H1 (cell line): ENCODE measurements around the gene IPO9. TPM values are rescaled to one million over a fixed set of nuclear protein-coding genes. Genes with fewer than 3 reads are reported as not detected.

Experiments
- CTCF ChIA-PET: fragments of 300-600 bp; sonication (Branson Sonifier 250); formaldehyde crosslinking; loops from one replicate; lab custom pipeline; 2021; ENCODE audit not compliant: partially characterized antibody; lab: Charles Lee
- POLR2A ChIA-PET: fragments of 300-600 bp; sonication (Branson Sonifier 250); formaldehyde crosslinking; loops from one replicate; lab custom pipeline; 2021; ENCODE audit warnings: inconsistent platforms; ENCODE audit not compliant: partially characterized antibody; lab: Charles Lee
- DNase-seq, 2 experiments: peaks; one replicate each; pipeline versions ENCODE4 v3.0.0 to v3.0.0-alpha.2; 2010 to 2022; ENCODE audit warnings: low spot score in 2 of 2, low read depth in 1 of 2, mixed read lengths in 1 of 2
- FAIRE-seq: peaks from 2 replicates; lab custom pipeline; 2011; peaks lifted over from hg19 to GRCh38; lab: Jason Lieb, UNC
- H2AFZ ChIP-seq: 2 replicates; pipeline ENCODE4 v1.8.1; 2012; ENCODE audit warnings: low read length, inconsistent platforms
- H2AK5ac ChIP-seq: 2 replicates; pipeline ENCODE4 v1.6.1; 2013; ENCODE audit warnings: low read depth, low read length
- H2BK120ac ChIP-seq: replicated peaks from 2 replicates; pipeline ENCODE3; 2013; ENCODE audit warnings: low read depth, low read length, inconsistent platforms
- H2BK12ac ChIP-seq: 2 replicates; pipeline ENCODE4 v1.6.1; 2013; ENCODE audit warnings: low read depth, low read length
- H2BK15ac ChIP-seq: 2 replicates; pipeline ENCODE4 v1.6.1; 2013; ENCODE audit warnings: low read length
- H2BK20ac ChIP-seq: 2 replicates; pipeline ENCODE4 v1.6.1; 2013; ENCODE audit warnings: low read length
- H2BK5ac ChIP-seq: 2 replicates; pipeline ENCODE4 v1.6.1; 2013; ENCODE audit warnings: low read depth, low read length
- H3K14ac ChIP-seq: 2 replicates; pipeline ENCODE4 v1.6.1; 2013; ENCODE audit warnings: inconsistent platforms; ENCODE audit not compliant: insufficient read length
- H3K18ac ChIP-seq: 2 replicates; pipeline ENCODE4 v1.6.1; 2013; ENCODE audit warnings: low read length; ENCODE audit errors: extremely low read depth
- H3K23ac ChIP-seq: 2 replicates; pipeline ENCODE4 v1.6.1; 2013; ENCODE audit warnings: inconsistent platforms; ENCODE audit not compliant: insufficient read length
- H3K23me2 ChIP-seq: 2 replicates; pipeline ENCODE4 v1.6.1; 2013; ENCODE audit warnings: low read depth, low read length
- H3K27ac ChIP-seq: 2 replicates; pipeline ENCODE4 v1.6.1; 2011; ENCODE audit warnings: low read depth, low read length, inconsistent platforms
- H3K27me3 ChIP-seq, 4 experiments: replicated peaks in 1 of 4; 1 replicate in 1 of 4; 2 replicates in 3 of 4; pipeline versions ENCODE4 v1.6.1 to v1.8.1; 2011 to 2013; ENCODE audit warnings: low read length in 3 of 4, mild to moderate bottlenecking in 3 of 4, inconsistent platforms in 2 of 4, mixed read lengths in 2 of 4, moderate library complexity in 1 of 4; ENCODE audit not compliant: control insufficient read depth in 3 of 4, insufficient read depth in 3 of 4; ENCODE audit errors: extremely low read depth in 1 of 4
- H3K36me3 ChIP-seq, 4 experiments: 2 replicates each; pipeline versions ENCODE4 v1.6.1 to v1.8.1; 2011 to 2013; ENCODE audit warnings: mild to moderate bottlenecking in 4 of 4, low read length in 3 of 4, moderate library complexity in 2 of 4, control low read depth in 1 of 4, inconsistent platforms in 1 of 4; ENCODE audit not compliant: insufficient read depth in 4 of 4, control insufficient read depth in 2 of 4
- H3K4ac ChIP-seq: replicated peaks from 2 replicates; pipeline ENCODE3; 2013; ENCODE audit warnings: low read length, low read depth, mixed read lengths, inconsistent platforms; ENCODE audit not compliant: insufficient read length
- H3K4me1 ChIP-seq, 4 experiments: replicated peaks in 1 of 4; 1 replicate in 1 of 4; 2 replicates in 3 of 4; pipeline versions ENCODE4 v1.6.1 to v1.8.1; 2011 to 2013; ENCODE audit warnings: low read length in 3 of 4, inconsistent platforms in 2 of 4, mixed read lengths in 1 of 4; ENCODE audit not compliant: insufficient read depth in 4 of 4, control insufficient read depth in 3 of 4
- H3K4me2 ChIP-seq, 2 experiments: 2 replicates each; pipeline versions ENCODE4 v1.6.1 to v1.8.1; 2011 to 2013; ENCODE audit warnings: low read depth in 2 of 2, low read length in 2 of 2, control low read depth in 1 of 2, inconsistent platforms in 1 of 2, mild to moderate bottlenecking in 1 of 2; ENCODE audit not compliant: insufficient read depth in 1 of 2
- H3K4me3 ChIP-seq, 4 experiments: fragments of 200-600, 300-600 bp in 1 of 4; sonication (generic), shearing (Covaris generic), sonication (Bioruptor Twin) in 1 of 4; 2 replicates each; pipeline versions ENCODE4 v1.5.1 to v1.8.1; 2011 to 2016; ENCODE audit warnings: low read length in 4 of 4, low read depth in 3 of 4, control low read depth in 2 of 4, inconsistent platforms in 2 of 4, mild to moderate bottlenecking in 2 of 4, mixed read lengths in 1 of 4, moderate library complexity in 1 of 4; ENCODE audit not compliant: insufficient read depth in 2 of 4; ENCODE audit errors: extremely low read depth in 1 of 4
- H3K56ac ChIP-seq: replicated peaks from 2 replicates; pipeline ENCODE3; 2013; ENCODE audit warnings: low read depth, mild to moderate bottlenecking, mixed read lengths, low read length, inconsistent platforms; ENCODE audit not compliant: insufficient read length
- H3K79me1 ChIP-seq: 2 replicates; pipeline ENCODE4 v1.6.1; 2013; ENCODE audit warnings: low read depth, low read length, control low read depth
- H3K79me2 ChIP-seq, 2 experiments: 2 replicates each; pipeline versions ENCODE4 v1.6.1 to v1.8.1; 2012 to 2013; ENCODE audit warnings: low read length in 2 of 2, mild to moderate bottlenecking in 2 of 2, inconsistent platforms in 1 of 2; ENCODE audit not compliant: insufficient read depth in 2 of 2, control insufficient read depth in 1 of 2
- H3K9ac ChIP-seq, 4 experiments: replicated peaks in 1 of 4; 1 replicate in 1 of 4; 2 replicates in 3 of 4; pipeline versions ENCODE4 v1.6.1 to v1.8.1; 2011 to 2013; ENCODE audit warnings: low read depth in 3 of 4, low read length in 3 of 4, control low read depth in 2 of 4, mild to moderate bottlenecking in 2 of 4, moderate library complexity in 2 of 4, inconsistent platforms in 1 of 4; ENCODE audit errors: extremely low read depth in 1 of 4
- H3K9me3 ChIP-seq, 2 experiments: 2 replicates each; pipeline versions ENCODE4 v1.6.1 to v1.8.1; 2012 to 2013; ENCODE audit warnings: mild to moderate bottlenecking in 2 of 2, moderate library complexity in 2 of 2, control low read depth in 1 of 2, inconsistent platforms in 1 of 2, low read depth in 1 of 2, low read length in 1 of 2, mixed read lengths in 1 of 2; ENCODE audit not compliant: insufficient read depth in 2 of 2
- H4K20me1 ChIP-seq, 2 experiments: replicated peaks in 1 of 2; 2 replicates each; pipeline versions ENCODE3 to v1.8.1; 2011 to 2013; ENCODE audit warnings: inconsistent platforms in 2 of 2, low read length in 2 of 2, mild to moderate bottlenecking in 1 of 2; ENCODE audit not compliant: insufficient read depth in 2 of 2, control insufficient read depth in 1 of 2
- H4K5ac ChIP-seq: 2 replicates; pipeline ENCODE4 v1.6.1; 2013; ENCODE audit warnings: low read length, low read depth, mixed read lengths, inconsistent platforms; ENCODE audit not compliant: insufficient read length
- H4K8ac ChIP-seq: 2 replicates; pipeline ENCODE4 v1.8.0; 2013; ENCODE audit warnings: mild to moderate bottlenecking, moderate library complexity, low read length, inconsistent platforms; ENCODE audit not compliant: insufficient read depth; ENCODE audit errors: extremely low read depth
- H4K91ac ChIP-seq: replicated peaks from 2 replicates; pipeline ENCODE3; 2013; ENCODE audit warnings: low read length, mixed read lengths, inconsistent platforms; ENCODE audit not compliant: insufficient read length
- CEBPB ChIP-seq: IDR thresholded peaks from 2 replicates; pipeline ENCODE4 v1.6.1; 2012; ENCODE audit warnings: low read depth, low read length
- POLR2A ChIP-seq, 2 experiments: IDR thresholded peaks; 1 replicate in 1 of 2; 2 replicates in 1 of 2; pipeline ENCODE4 v1.6.1; 2011; ENCODE audit warnings: low read depth in 2 of 2, low read length in 2 of 2, mild to moderate bottlenecking in 2 of 2; ENCODE audit errors: control extremely low read depth in 1 of 2
- SIRT6 ChIP-seq: IDR thresholded peaks from one replicate; pipeline ENCODE4 v1.7.1; 2012; ENCODE audit warnings: low read length, inconsistent platforms
- WGBS, 2 experiments: shearing (Covaris generic) in 1 of 2; methylation state at CpG; one replicate each; pipeline versions ENCODE4 v1.1.6 to v1.1.7; 2013 to 2015; ENCODE audit warnings: low lambda C conversion rate in 2 of 2, mixed read lengths in 2 of 2, inconsistent platforms in 1 of 2, low coverage in 1 of 2, missing lambda C conversion rate in 1 of 2; ENCODE audit not compliant: insufficient replicate concordance in 2 of 2, insufficient coverage in 1 of 2, insufficient read length in 1 of 2; ENCODE audit errors: extremely low coverage in 1 of 2, missing lambda C conversion rate in 1 of 2; 5-methylcytosine and 5-hydroxymethylcytosine counted together
- polyA plus RNA-seq, 7 experiments: library from polyadenylated mRNA; depleted of rRNA in 3 of 7; stranded (reverse) in 5 of 7; unstranded in 2 of 7; fragments of >200 nt in 5 of 7; fragments of 200-250 nt in 2 of 7; gene quantifications; 1 replicate in 5 of 7; 2 replicates in 1 of 7; 4 replicates in 1 of 7; pipeline versions ENCODE4 v1.2.1 to v1.2.3, GENCODE V29; 2011 to 2013; ENCODE audit warnings: missing spikeins in 2 of 7, mixed read lengths in 2 of 7
- total RNA-seq: library from RNA; stranded (reverse); fragmentation: NEBNext Ultra II Directional; extraction: Animal tissue kit (Norgen Biotek cat#: 25700); gene quantifications from 2 replicates; pipeline ENCODE4 v1.2.1, GENCODE V29; 2021
- TF ChIP-seq, protein P1 (sequence below), 3 experiments: IDR thresholded peaks; 1 replicate in 2 of 3; 2 replicates in 1 of 3; pipeline versions ENCODE4 v1.5.1 to v1.6.1; 2011; ENCODE audit warnings: low read length in 3 of 3, mild to moderate bottlenecking in 3 of 3, inconsistent platforms in 2 of 3, low read depth in 1 of 3, moderate library complexity in 1 of 3; ENCODE audit not compliant: insufficient read depth in 1 of 3; ENCODE audit errors: control extremely low read depth in 1 of 3

The IPO9 gene
- total and polyA plus RNA-seq, 2 of the 8 experiments (the other 6 are each of a cell fraction or from before 2014, with no cell fraction given), result 61.0 to 122 TPM

DNA sequence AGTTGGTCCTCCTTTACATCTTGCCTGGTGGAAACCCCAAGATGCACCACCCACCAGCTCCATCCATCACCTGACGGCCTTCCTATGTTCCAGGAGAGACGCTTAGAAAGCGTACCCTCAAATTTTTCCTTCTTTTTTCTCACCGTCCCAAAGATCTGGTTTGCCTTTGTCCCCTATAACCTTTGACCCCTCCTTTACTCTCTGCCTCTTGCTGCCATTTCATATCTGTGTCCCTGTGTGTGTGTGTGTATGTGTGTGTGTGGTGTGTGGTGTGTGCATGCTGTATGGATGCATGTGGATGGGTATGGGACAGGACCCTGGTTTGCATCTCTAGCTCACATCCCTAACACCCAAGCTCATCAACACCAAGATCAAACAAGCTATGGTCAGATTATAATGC, 22.2 kb upstream of the IPO9 start:
- no peak overlapping the region for H3K14ac ChIP-seq
- H4K20me1 ChIP-seq, result peaks cover 4% of the 10 kb centered on the region in 2 experiments
- H2BK120ac ChIP-seq, result no peak overlapping the region
- ChIA-PET CTCF (interaction anchor here (0.8 to 4.1 kb wide), 12 partner anchors 10 to 276 kb away, joined by 3 to 41 read pairs (median 4); partner anchors contain the start of gene IPO9), POLR2A (no interaction called here)
- no peak overlapping the region for H2BK5ac ChIP-seq
- no peak overlapping the region for H3K4ac ChIP-seq
- H3K4me3 ChIP-seq, result no peak overlapping the region
- no peak overlapping the region for H2BK12ac ChIP-seq
- no peak overlapping the region for H3K4me2 ChIP-seq
- no peak overlapping the region for H4K91ac ChIP-seq
- H3K56ac ChIP-seq, result no peak overlapping the region
- H3K79me2 ChIP-seq, result no peaks in the 10 kb centered on the region
- 92% methylated on average over 4 of the region's 4 CpGs; no CpG with 5 or more reads in 1 of the 2 experiments for WGBS, 2 experiments
- no peak overlapping the region for H2BK15ac ChIP-seq
- H4K8ac ChIP-seq, result no peak overlapping the region
- H4K5ac ChIP-seq, result no peak overlapping the region
- FAIRE-seq (no peak), DNase-seq (no peak)
- H2AK5ac ChIP-seq, result no peak overlapping the region
- no peak overlapping the region for H3K9ac ChIP-seq
- no peak overlapping the region for H3K18ac ChIP-seq
- no peak overlapping the region for H2BK20ac ChIP-seq
- TF ChIP-seq SIRT6, result no peak
- no peak for TF ChIP-seq CEBPB
- TF ChIP-seq, protein P1, sequence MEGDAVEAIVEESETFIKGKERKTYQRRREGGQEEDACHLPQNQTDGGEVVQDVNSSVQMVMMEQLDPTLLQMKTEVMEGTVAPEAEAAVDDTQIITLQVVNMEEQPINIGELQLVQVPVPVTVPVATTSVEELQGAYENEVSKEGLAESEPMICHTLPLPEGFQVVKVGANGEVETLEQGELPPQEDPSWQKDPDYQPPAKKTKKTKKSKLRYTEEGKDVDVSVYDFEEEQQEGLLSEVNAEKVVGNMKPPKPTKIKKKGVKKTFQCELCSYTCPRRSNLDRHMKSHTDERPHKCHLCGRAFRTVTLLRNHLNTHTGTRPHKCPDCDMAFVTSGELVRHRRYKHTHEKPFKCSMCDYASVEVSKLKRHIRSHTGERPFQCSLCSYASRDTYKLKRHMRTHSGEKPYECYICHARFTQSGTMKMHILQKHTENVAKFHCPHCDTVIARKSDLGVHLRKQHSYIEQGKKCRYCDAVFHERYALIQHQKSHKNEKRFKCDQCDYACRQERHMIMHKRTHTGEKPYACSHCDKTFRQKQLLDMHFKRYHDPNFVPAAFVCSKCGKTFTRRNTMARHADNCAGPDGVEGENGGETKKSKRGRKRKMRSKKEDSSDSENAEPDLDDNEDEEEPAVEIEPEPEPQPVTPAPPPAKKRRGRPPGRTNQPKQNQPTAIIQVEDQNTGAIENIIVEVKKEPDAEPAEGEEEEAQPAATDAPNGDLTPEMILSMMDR (IDR thresholded peaks at IDR 0.05; ENCODE audit: control extremely low read depth in 1 of 3, insufficient read depth in 1 of 3, low read depth in 1 of 3, low read length in 3 of 3), result no peak
- TF ChIP-seq POLR2A (IDR thresholded peaks at IDR 0.05; ENCODE audit: control extremely low read depth in 1 of 2, low read depth in 2 of 2, low read length in 2 of 2), result no peak
- no peak overlapping the region for H3K27ac ChIP-seq
- H3K23me2 ChIP-seq, result no peaks in the 10 kb centered on the region; the same call in 1 of the 2 replicates
- H3K36me3 ChIP-seq, result peaks cover 24 to 72% (median 48%) of the 10 kb centered on the region in 4 experiments
- no peaks in the 10 kb centered on the region for H3K4me1 ChIP-seq
- H3K9me3 ChIP-seq, result no peaks in the 10 kb centered on the region
- H2AFZ ChIP-seq, result no peak overlapping the region
- H3K79me1 ChIP-seq, result no peaks in the 10 kb centered on the region
- H3K27me3 ChIP-seq, result no peaks in the 10 kb centered on the region
- H3K23ac ChIP-seq, result no peak overlapping the region
